AG04449 (cell line): ENCODE results near the gene SSH3.
A peak's percentile ranks its signal among the peaks of the same experiment; 100 is the strongest.

Experiments
- CTCF ChIA-PET: fragments of 350-600 bp; formaldehyde crosslinking; extraction: SDS; loops from one replicate; lab custom pipeline; 2021; ENCODE audit warnings: antibody characterized with exemption; lab: Yijun Ruan, JAX
- POLR2A ChIA-PET: fragments of 400-600, 350-600 bp; formaldehyde crosslinking; extraction: SDS; loops from one replicate; lab custom pipeline; 2020; ENCODE audit warnings: antibody characterized with exemption, inconsistent platforms; lab: Yijun Ruan, JAX
- DNase-seq: peaks from one replicate; pipeline ENCODE4 v3.0.0-alpha.2; 2010; ENCODE audit warnings: low read depth, low spot score
- H3K4me3 ChIP-seq: 2 replicates; pipeline ENCODE4 v1.5.1; 2011; ENCODE audit warnings: low read depth, mild to moderate bottlenecking, control low read depth, low read length
- CTCF ChIP-seq: IDR thresholded peaks from one replicate; pipeline ENCODE4 v1.5.1; 2011; ENCODE audit warnings: mild to moderate bottlenecking, moderate library complexity, low read length, control low read depth, inconsistent platforms; ENCODE audit not compliant: insufficient read depth; ENCODE audit errors: missing control alignments

Gene SSH3

GRCh38 chr11:67262731-67263675, 40.3 kb upstream of the SSH3 start:
- TF ChIP-seq CTCF, result peak; percentile 92
- DNase-seq, result no peak
- ChIA-PET CTCF (interaction anchor here (0.6 to 11.9 kb wide), 43 partner anchors 9 to 238 kb away, joined by 3 to 295 read pairs (median 6); partner anchors contain the start of genes ANKRD13D, CLCF1, POLD4 and PPP1CA), POLR2A (interaction anchor here (0.7 to 1.5 kb wide), 4 partner anchors 25 to 116 kb away, joined by 3 to 9 read pairs (median 3); no protein-coding TSS in a partner anchor)
- no peak overlapping the region for H3K4me3 ChIP-seq

- DNase-seq, result no peak
- POLR2A ChIA-PET, result no interaction called here
- CTCF ChIA-PET, result interaction anchor here (0.6 to 11.9 kb wide), 13 partner anchors 10 to 326 kb away, joined by 3 to 295 read pairs (median 15); partner anchors contain the start of genes ANKRD13D, POLD4 and PPP1CA
- no peak overlapping the region for H3K4me3 ChIP-seq
- no peak for TF ChIP-seq CTCF
Measured at GRCh38 chr11:67264260-67264659, 39.1 kb upstream of the SSH3 start.

- CTCF ChIA-PET, result interaction anchor here (0.8 to 11.9 kb wide), 10 partner anchors 9 to 116 kb away, joined by 3 to 295 read pairs (median 41); partner anchors contain the start of genes ANKRD13D and POLD4
- POLR2A ChIA-PET, result no interaction called here
Measured at GRCh38 chr11:67264877-67265632, 38.3 kb upstream of the SSH3 start.

GRCh38 chr11:67265633-67266448, 37.5 kb upstream of the SSH3 start:
- peak overlapping the region; percentile 53 for H3K4me3 ChIP-seq
- ChIA-PET POLR2A (no interaction called here), CTCF (interaction anchor here (0.9 to 11.9 kb wide), 18 partner anchors 8 to 121 kb away, joined by 3 to 295 read pairs (median 9); partner anchors contain the start of genes ANKRD13D and POLD4)
- DNase-seq, result no peak
- peak; percentile 73 for TF ChIP-seq CTCF

More at GRCh38 chr11:67264877-67265632, 38.3 kb upstream of the SSH3 start:
- TF ChIP-seq CTCF, result no peak
- no peak for DNase-seq
- no peak overlapping the region for H3K4me3 ChIP-seq

- TF ChIP-seq CTCF, result no peak
- POLR2A ChIA-PET, result no interaction called here
- CTCF ChIA-PET, result interaction anchor here (0.6 to 11.9 kb wide), 22 partner anchors 9 to 212 kb away, joined by 3 to 295 read pairs (median 4); partner anchors contain the start of gene ANKRD13D
- H3K4me3 ChIP-seq, result peak within 1 kb of the TSS; percentile 80
- DNase-seq, result no peak
Measured at GRCh38 chr11:67266449-67267187, 36.7 kb upstream of the SSH3 start, which contains the start of gene GRK2. TSS of gene GRK2 (plus strand) at chr11:67266473. CDS start at chr11:67266700, 227 bp downstream.
